Parathyroid adenoma (tissue), 2 donors: ENCODE data around the gene GRIK4.

ENCODE experiments used
- H2AFZ ChIP-seq: fragments of 300-600 bp; sonication (generic); one replicate; pipeline ENCODE4 v1.7.0; 2017; ENCODE audit warnings: antibody characterized with exemption, mild to moderate bottlenecking
- H3K27ac ChIP-seq: fragments of 300-600 bp; sonication (generic); one replicate; pipeline ENCODE4 v1.7.0; 2017
- H3K27me3 ChIP-seq: fragments of 300-600 bp; sonication (generic); one replicate; pipeline ENCODE4 v1.7.0; 2017; ENCODE audit warnings: low read length; ENCODE audit not compliant: control insufficient read depth, insufficient read depth
- H3K36me3 ChIP-seq: fragments of 300-600 bp; sonication (generic); one replicate; pipeline ENCODE4 v1.7.0; 2017; ENCODE audit warnings: low read length; ENCODE audit not compliant: control insufficient read depth, insufficient read depth
- H3K4me1 ChIP-seq: fragments of 300-600 bp; sonication (generic); one replicate; pipeline ENCODE4 v1.7.0; 2017; ENCODE audit warnings: control low read depth
- H3K4me2 ChIP-seq: fragments of 300-600 bp; sonication (generic); one replicate; pipeline ENCODE4 v1.7.0; 2017; ENCODE audit warnings: low read length
- H3K4me3 ChIP-seq: fragments of 300-600 bp; sonication (generic); one replicate; pipeline ENCODE4 v1.7.0; 2017; ENCODE audit warnings: low read depth, low read length
- H3K79me2 ChIP-seq: fragments of 300-600 bp; sonication (generic); one replicate; pipeline ENCODE4 v1.7.0; 2017; ENCODE audit warnings: control low read depth
- H3K9ac ChIP-seq: fragments of 300-600 bp; sonication (generic); one replicate; pipeline ENCODE4 v1.7.0; 2017; ENCODE audit warnings: mild to moderate bottlenecking
- H3K9me3 ChIP-seq: fragments of 300-600 bp; sonication (generic); one replicate; pipeline ENCODE4 v1.7.0; 2017; ENCODE audit warnings: low read length; ENCODE audit not compliant: control insufficient read depth
- TF ChIP-seq, protein P1 (sequence below): fragments of 300-600 bp; sonication (generic); IDR thresholded peaks from one replicate; pipeline ENCODE4 v1.7.0; 2017; ENCODE audit warnings: antibody characterized with exemption, mild to moderate bottlenecking
- donor health status: primary hyperparathyroidism.

GRIK4 gene

DNA sequence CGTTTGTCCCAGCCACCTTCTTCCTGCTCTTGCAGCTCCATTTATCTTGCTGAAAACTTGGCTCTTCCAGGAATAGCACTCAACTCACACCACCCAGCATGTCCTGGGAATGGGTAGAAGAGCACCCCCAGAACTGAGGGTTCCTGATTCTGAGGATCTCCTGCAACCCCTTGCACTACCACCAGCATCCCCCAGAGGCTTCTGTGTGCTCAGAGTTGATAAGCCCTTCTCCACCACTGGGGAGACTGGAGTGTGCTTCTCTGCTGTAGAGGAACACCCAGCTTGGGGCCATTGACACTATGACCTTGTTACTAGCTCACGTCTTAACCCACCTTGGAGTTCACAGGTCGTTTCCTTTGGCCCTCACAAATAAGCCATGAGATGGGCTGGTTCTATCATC lies 121.0 kb downstream of the GRIK4 start:
- no peak overlapping the region for H3K9ac ChIP-seq
- no peak overlapping the region for H3K4me2 ChIP-seq
- no peak overlapping the region for H3K27ac ChIP-seq
- H3K4me1 ChIP-seq, result no peaks in the 10 kb centered on the region
- H3K4me3 ChIP-seq, result no peak overlapping the region
- no peak overlapping the region for H2AFZ ChIP-seq
- H3K36me3 ChIP-seq, result no peaks in the 10 kb centered on the region
- TF ChIP-seq, protein P1, sequence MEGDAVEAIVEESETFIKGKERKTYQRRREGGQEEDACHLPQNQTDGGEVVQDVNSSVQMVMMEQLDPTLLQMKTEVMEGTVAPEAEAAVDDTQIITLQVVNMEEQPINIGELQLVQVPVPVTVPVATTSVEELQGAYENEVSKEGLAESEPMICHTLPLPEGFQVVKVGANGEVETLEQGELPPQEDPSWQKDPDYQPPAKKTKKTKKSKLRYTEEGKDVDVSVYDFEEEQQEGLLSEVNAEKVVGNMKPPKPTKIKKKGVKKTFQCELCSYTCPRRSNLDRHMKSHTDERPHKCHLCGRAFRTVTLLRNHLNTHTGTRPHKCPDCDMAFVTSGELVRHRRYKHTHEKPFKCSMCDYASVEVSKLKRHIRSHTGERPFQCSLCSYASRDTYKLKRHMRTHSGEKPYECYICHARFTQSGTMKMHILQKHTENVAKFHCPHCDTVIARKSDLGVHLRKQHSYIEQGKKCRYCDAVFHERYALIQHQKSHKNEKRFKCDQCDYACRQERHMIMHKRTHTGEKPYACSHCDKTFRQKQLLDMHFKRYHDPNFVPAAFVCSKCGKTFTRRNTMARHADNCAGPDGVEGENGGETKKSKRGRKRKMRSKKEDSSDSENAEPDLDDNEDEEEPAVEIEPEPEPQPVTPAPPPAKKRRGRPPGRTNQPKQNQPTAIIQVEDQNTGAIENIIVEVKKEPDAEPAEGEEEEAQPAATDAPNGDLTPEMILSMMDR, result no peak
- no peaks in the 10 kb centered on the region for H3K27me3 ChIP-seq
- H3K79me2 ChIP-seq, result no peaks in the 10 kb centered on the region
- H3K9me3 ChIP-seq, result no peaks in the 10 kb centered on the region

- Histone ChIP-seq H3K4me3 (no peak overlapping the region), H3K27ac (no peak overlapping the region), H3K27me3 (no peaks in the 10 kb centered on the region), H3K4me2 (no peak overlapping the region), H2AFZ (no peak overlapping the region), H3K9ac (no peak overlapping the region), H3K9me3 (no peaks in the 10 kb centered on the region), H3K4me1 (no peaks in the 10 kb centered on the region), H3K36me3 (no peaks in the 10 kb centered on the region), H3K79me2 (no peaks in the 10 kb centered on the region)
- TF ChIP-seq, protein P1, result no peak
These were observed 122.3 kb downstream of the GRIK4 start for GRCh38 chr11:120633616-120634393.

GRCh38 chr11:120634706-120635105 lies 123.2 kb downstream of the GRIK4 start:
- H3K9ac ChIP-seq, result no peak overlapping the region
- no peaks in the 10 kb centered on the region for H3K79me2 ChIP-seq
- no peaks in the 10 kb centered on the region for H3K36me3 ChIP-seq
- no peaks in the 10 kb centered on the region for H3K4me1 ChIP-seq
- TF ChIP-seq, protein P1, result no peak
- no peak overlapping the region for H3K4me3 ChIP-seq
- H3K9me3 ChIP-seq, result no peaks in the 10 kb centered on the region
- no peaks in the 10 kb centered on the region for H3K27me3 ChIP-seq
- H3K27ac ChIP-seq, result no peak overlapping the region
- H3K4me2 ChIP-seq, result no peak overlapping the region
- no peak overlapping the region for H2AFZ ChIP-seq

- Histone ChIP-seq H3K9ac (no peak overlapping the region), H3K4me3 (no peak overlapping the region), H3K4me2 (no peak overlapping the region), H3K4me1 (no peaks in the 10 kb centered on the region), H3K9me3 (no peaks in the 10 kb centered on the region), H3K27me3 (no peaks in the 10 kb centered on the region), H3K79me2 (no peaks in the 10 kb centered on the region), H3K36me3 (no peaks in the 10 kb centered on the region), H2AFZ (no peak overlapping the region), H3K27ac (no peak overlapping the region)
- TF ChIP-seq, protein P1, result no peak
These were observed 123.7 kb downstream of the GRIK4 start for GRCh38 chr11:120635136-120635810.
